Kidney epithelial cell (primary cell): ENCODE results near the gene PFKFB1. TPM values are rescaled to one million over a fixed set of nuclear protein-coding genes. Genes with fewer than 3 reads are reported as not detected.

Experiments used
- DNase-seq: peaks from one replicate; pipeline ENCODE4 v3.0.0-alpha.2; 2010; ENCODE audit warnings: low read depth
- H3K27me3 ChIP-seq: 2 replicates; pipeline ENCODE4 v1.6.0; 2011; ENCODE audit warnings: low read length; ENCODE audit not compliant: control insufficient read depth, insufficient read depth
- H3K36me3 ChIP-seq: 2 replicates; pipeline ENCODE4 v1.5.1; 2011; ENCODE audit warnings: low read length; ENCODE audit not compliant: control insufficient read depth, insufficient read depth
- H3K4me3 ChIP-seq: 2 replicates; pipeline ENCODE4 v1.5.1; 2011; ENCODE audit warnings: low read depth, mild to moderate bottlenecking, control low read depth, low read length
- CTCF ChIP-seq: IDR thresholded peaks from 2 replicates; pipeline ENCODE4 v1.5.1; 2011; ENCODE audit warnings: mild to moderate bottlenecking, moderate library complexity, low read length, control low read depth, inconsistent platforms; ENCODE audit not compliant: insufficient read depth, poor library complexity, severe bottlenecking
- total RNA-seq: library from RNA; depleted of rRNA; stranded (reverse); fragments of >200 nt; gene quantifications from 2 replicates; pipeline ENCODE4 v1.2.3, GENCODE V29; 2015

Gene PFKFB1
- total RNA-seq, 1 donor from 2014 or later = not detected

- DNase-seq = no peak
- Histone ChIP-seq H3K27me3 (no peaks in the 10 kb centered on the region), H3K4me3 (no peak overlapping the region), H3K36me3 (no peaks in the 10 kb centered on the region)
- no peak for TF ChIP-seq CTCF
These were observed 35.3 kb upstream of the PFKFB1 start for GRCh38 chrX:55029291-55029690.

GRCh38 chrX:55028611-55029010 is 34.6 kb upstream of the PFKFB1 start:
- no peak for TF ChIP-seq CTCF
- H3K4me3 ChIP-seq = no peak overlapping the region
- H3K27me3 ChIP-seq = no peaks in the 10 kb centered on the region
- DNase-seq = no peak
- H3K36me3 ChIP-seq = no peaks in the 10 kb centered on the region

- TF ChIP-seq CTCF = no peak
- no peaks in the 10 kb centered on the region for H3K36me3 ChIP-seq
- H3K4me3 ChIP-seq = no peak overlapping the region
- DNase-seq = no peak
- H3K27me3 ChIP-seq = no peaks in the 10 kb centered on the region
These were observed 34.1 kb upstream of the PFKFB1 start for GRCh38 chrX:55028040-55028439.

- no peak overlapping the region for H3K4me3 ChIP-seq
- H3K27me3 ChIP-seq = no peaks in the 10 kb centered on the region
- DNase-seq = no peak
- TF ChIP-seq CTCF = no peak
- H3K36me3 ChIP-seq = no peaks in the 10 kb centered on the region
These were observed 32.9 kb upstream of the PFKFB1 start for GRCh38 chrX:55026840-55027239.

- Histone ChIP-seq H3K27me3 (no peaks in the 10 kb centered on the region), H3K4me3 (no peak overlapping the region), H3K36me3 (no peaks in the 10 kb centered on the region)
- TF ChIP-seq CTCF = no peak
- no peak for DNase-seq
These were observed 32.2 kb upstream of the PFKFB1 start for GRCh38 chrX:55026143-55026542.

- no peak for TF ChIP-seq CTCF
- H3K27me3 ChIP-seq = no peaks in the 10 kb centered on the region
- no peak overlapping the region for H3K4me3 ChIP-seq
- DNase-seq = no peak
- no peaks in the 10 kb centered on the region for H3K36me3 ChIP-seq
These were observed 20.9 kb upstream of the PFKFB1 start for GRCh38 chrX:55014897-55015299.
